ENCODE results near the gene PTPRM. TPM values are rescaled to one million over a fixed set of nuclear protein-coding genes. Genes with fewer than 3 reads are reported as not detected.

The PTPRM gene
- total RNA-seq, 1 experiment from 2014 or later: 6.2 TPM

DNA sequence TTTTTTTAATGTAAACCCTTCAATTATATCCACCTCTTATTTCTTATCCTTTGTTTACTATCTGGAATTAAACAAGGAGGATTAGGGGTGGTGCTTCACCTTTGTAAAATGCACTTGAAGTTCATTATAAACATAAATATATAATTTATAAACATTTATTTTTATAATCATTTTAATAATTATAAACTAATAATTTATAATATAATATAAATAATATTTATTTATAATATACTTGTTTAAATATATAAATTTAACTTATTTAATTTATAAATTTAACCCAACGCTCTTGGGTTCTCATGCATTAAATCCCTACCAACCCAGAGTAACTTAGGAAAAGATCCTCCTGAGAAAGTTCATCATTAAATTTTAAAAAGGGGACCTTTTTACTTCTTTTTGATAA lies 452.5 kb downstream of the PTPRM start:
- Histone ChIP-seq H3K4me1 (ENCODE audit: insufficient read depth, low read length) (no peaks in the 10 kb centered on the region; the same call in 1 of the 2 replicates), H2AK5ac (ENCODE audit: insufficient read length, low read length) (no peak overlapping the region), H3K79me2 (ENCODE audit: insufficient read depth, low read length) (no peaks in the 10 kb centered on the region), H2BK15ac (ENCODE audit: low read depth, low read length) (no peak overlapping the region), H3K27me3 (ENCODE audit: insufficient read depth, low read length) (no peaks in the 10 kb centered on the region), H2BK5ac (ENCODE audit: insufficient read length, low read length) (no peak overlapping the region), H3K9me3 (ENCODE audit: control insufficient read depth, low read depth, low read length) (no peaks in the 10 kb centered on the region), H3K23ac (ENCODE audit: insufficient read length, low read depth, low read length) (no peak overlapping the region), H2BK120ac (ENCODE audit: low read depth, low read length, poor library complexity, severe bottlenecking) (no peak overlapping the region), H3K18ac (ENCODE audit: insufficient read length, low read depth, low read length) (no peak overlapping the region), H2AFZ (ENCODE audit: low read length) (no peak overlapping the region), H2BK20ac (ENCODE audit: low read depth, low read length, poor library complexity, severe bottlenecking) (no peak overlapping the region), H4K8ac (replicated peaks; ENCODE audit: insufficient read length, low read depth, low read length) (no peak overlapping the region), H4K20me1 (ENCODE audit: control insufficient read depth, insufficient read depth, insufficient read length) (no peaks in the 10 kb centered on the region), H2BK12ac (ENCODE audit: insufficient read length, low read depth, low read length) (no peak overlapping the region), H3K56ac (ENCODE audit: insufficient read length, low read depth, low read length) (no peak overlapping the region), H3K79me1 (ENCODE audit: insufficient read depth, low read depth, low read length, poor library complexity, severe bottlenecking) (no peaks in the 10 kb centered on the region), H3T11ph (ENCODE audit: low read length) (no peak overlapping the region), H3K14ac (ENCODE audit: insufficient read depth, low read length) (no peak overlapping the region), H4K91ac (ENCODE audit: insufficient read length, low read depth, low read length) (no peak overlapping the region), H3K23me2 (ENCODE audit: insufficient read length, low read depth, low read length, poor library complexity, severe bottlenecking) (no peaks in the 10 kb centered on the region), H3K9ac (ENCODE audit: extremely low read depth, insufficient read length, low read length) (no peak overlapping the region), H3K27ac (ENCODE audit: insufficient read length, low read depth, low read length) (no peak overlapping the region), H4K5ac (ENCODE audit: insufficient read length, low read depth, low read length) (no peak overlapping the region), H3K4me2 (ENCODE audit: insufficient read depth, insufficient read length, low read length) (no peak overlapping the region), H3K4ac (ENCODE audit: low read depth, low read length) (no peak overlapping the region)
- H3K27me3 Mint-ChIP-seq (ENCODE audit: low read depth): no peaks in the 10 kb centered on the region
- H3K4me3 Mint-ChIP-seq: no peak overlapping the region
- DNase-seq: no peak
- H3K36me3 Mint-ChIP-seq (ENCODE audit: insufficient read depth in 1 of 3, low read depth in 3 of 3): no peaks in the 10 kb centered on the region
- no CpG with 5 or more reads among the region's 1 CpG for WGBS (ENCODE audit: extremely low coverage, insufficient read length, low lambda C conversion rate)
- TF ChIP-seq, protein P1, sequence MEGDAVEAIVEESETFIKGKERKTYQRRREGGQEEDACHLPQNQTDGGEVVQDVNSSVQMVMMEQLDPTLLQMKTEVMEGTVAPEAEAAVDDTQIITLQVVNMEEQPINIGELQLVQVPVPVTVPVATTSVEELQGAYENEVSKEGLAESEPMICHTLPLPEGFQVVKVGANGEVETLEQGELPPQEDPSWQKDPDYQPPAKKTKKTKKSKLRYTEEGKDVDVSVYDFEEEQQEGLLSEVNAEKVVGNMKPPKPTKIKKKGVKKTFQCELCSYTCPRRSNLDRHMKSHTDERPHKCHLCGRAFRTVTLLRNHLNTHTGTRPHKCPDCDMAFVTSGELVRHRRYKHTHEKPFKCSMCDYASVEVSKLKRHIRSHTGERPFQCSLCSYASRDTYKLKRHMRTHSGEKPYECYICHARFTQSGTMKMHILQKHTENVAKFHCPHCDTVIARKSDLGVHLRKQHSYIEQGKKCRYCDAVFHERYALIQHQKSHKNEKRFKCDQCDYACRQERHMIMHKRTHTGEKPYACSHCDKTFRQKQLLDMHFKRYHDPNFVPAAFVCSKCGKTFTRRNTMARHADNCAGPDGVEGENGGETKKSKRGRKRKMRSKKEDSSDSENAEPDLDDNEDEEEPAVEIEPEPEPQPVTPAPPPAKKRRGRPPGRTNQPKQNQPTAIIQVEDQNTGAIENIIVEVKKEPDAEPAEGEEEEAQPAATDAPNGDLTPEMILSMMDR (conservative IDR thresholded peaks at IDR 0.05): no peak
- no peak overlapping the region for H3K27ac Mint-ChIP-seq
- H3K9me3 Mint-ChIP-seq: no peaks in the 10 kb centered on the region
- H3K4me1 Mint-ChIP-seq: peaks cover 0 to 4% of the 10 kb centered on the region in 2 experiments; a peak in 1 of 4 replicates
